Activated CD4-positive, alpha-beta T cell treated with anti-CD3 and anti-CD28 coated beads for 36 hours (primary cell): Measurements from ENCODE around the gene CHTOP. TPM values are rescaled to one million over a fixed set of nuclear protein-coding genes. Genes with fewer than 3 reads are reported as not detected.
A peak's percentile ranks its signal among the peaks of the same experiment; 100 is the strongest.
"Not testable (repeated sequence)": the region's sequence is repeated elsewhere in the genome, so short reads cannot be mapped to it uniquely, and the experiment has no call there.

Experiments used
- ATAC-seq: fragments of 200-7000 bp; cut with Tn5 transposase; one replicate; pipeline ENCODE4 v1.10.0; 2021; ENCODE audit warnings: mild to moderate bottlenecking, moderate library complexity
- CTCF ChIA-PET: fragments of 350-600 bp; sonication (Branson Sonifier 250); formaldehyde crosslinking; loops from one replicate; lab custom pipeline; 2021; ENCODE audit warnings: antibody characterized with exemption; lab: Charles Lee
- POLR2A ChIA-PET: fragments of 350-600 bp; sonication (Branson Sonifier 250); formaldehyde crosslinking; loops from one replicate; lab custom pipeline; 2021; ENCODE audit warnings: antibody characterized with exemption, inconsistent platforms; lab: Charles Lee
- DNase-seq: peaks from one replicate; pipeline ENCODE4 v3.0.0-alpha.2; 2020
- H3K27ac Mint-ChIP-seq: one replicate; pipeline ENCODE4 v1.8.0; 2021; ENCODE audit warnings: mixed read lengths
- H3K27me3 Mint-ChIP-seq: one replicate; pipeline ENCODE4 v1.8.0; 2021; ENCODE audit warnings: mixed read lengths
- H3K36me3 Mint-ChIP-seq: one replicate; pipeline ENCODE4 v1.8.0; 2021; ENCODE audit warnings: low read depth, mixed read lengths
- H3K4me1 Mint-ChIP-seq: one replicate; pipeline ENCODE4 v1.8.0; 2021; ENCODE audit warnings: mixed read lengths
- H3K4me3 Mint-ChIP-seq: one replicate; pipeline ENCODE4 v1.8.0; 2021; ENCODE audit warnings: mild to moderate bottlenecking, moderate library complexity, mixed read lengths
- H3K9me3 Mint-ChIP-seq: one replicate; pipeline ENCODE4 v1.8.0; 2021; ENCODE audit warnings: low read depth, mixed read lengths
- intact Hi-C, 2 experiments: fragments of 100-400 bp; cut with DNase I in 1 of 2; cut with micrococcal nuclease in 1 of 2; formaldehyde crosslinking; loops; one replicate each; pipeline versions ENCODE4 v1.14.2 to v1.15.1; 2022 to 2024; cut with DNase I, micrococcal nuclease
- total RNA-seq, 2 experiments: library from RNA; stranded (reverse); gene quantifications; one replicate each; pipeline ENCODE4 v1.2.3, GENCODE V29; 2021

Gene CHTOP
- total RNA-seq, 2 experiments from 2014 or later, result 85.1 to 91.4 TPM

DNA sequence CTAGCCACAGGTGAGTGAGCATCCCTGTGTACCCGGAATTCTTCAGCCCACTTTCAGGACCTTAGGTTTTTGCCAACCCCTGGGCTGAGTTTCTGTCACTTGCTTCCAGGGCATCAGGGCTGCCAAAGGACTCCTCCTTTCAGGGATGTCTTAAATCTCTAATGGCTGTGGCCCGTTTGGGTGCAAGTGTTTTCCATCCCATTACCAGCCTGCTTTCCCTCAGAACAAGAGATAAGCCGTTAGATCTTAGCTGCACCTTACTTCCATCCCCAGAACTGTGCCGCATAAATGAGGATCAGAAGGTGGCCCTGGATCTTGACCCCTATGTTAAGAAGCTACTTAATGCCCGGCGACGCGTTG is 25.3 kb downstream of the CHTOP start:
- POLR2A ChIA-PET, result interaction anchor here (0.6 to 1.4 kb wide), 8 partner anchors 10 to 1354 kb away, joined by 3 to 9 read pairs (median 4); partner anchors contain the start of genes CHTOP and JTB
- intact Hi-C loops, result loop anchor here (2.0 to 5.0 kb wide), 3 partner anchors 92 to 1612 kb away; partner anchors contain the start of gene S100A2 (in 1 of the 2)
- H3K4me1 Mint-ChIP-seq, result peaks cover 13% of the 10 kb centered on the region

DNA sequence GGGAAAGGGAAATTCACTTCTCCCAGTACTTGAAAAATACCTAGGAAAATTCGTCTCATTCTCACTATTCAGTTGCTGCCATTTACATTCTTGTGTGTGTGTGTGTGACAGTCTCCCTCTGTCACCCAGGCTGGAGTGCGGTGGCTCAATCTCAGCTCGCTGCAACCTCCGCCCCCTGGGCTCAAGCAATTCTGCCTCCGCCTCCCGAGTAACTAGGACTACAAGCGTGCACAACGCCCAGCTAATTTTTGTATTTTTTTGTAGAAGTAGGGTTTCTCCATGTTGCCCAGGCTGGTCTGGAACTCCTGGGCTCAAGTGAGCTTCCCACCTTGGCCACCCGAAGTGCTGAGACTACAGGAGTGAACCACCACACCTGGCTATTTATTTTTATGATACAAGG is 25.8 kb downstream of the CHTOP start:
- ChIA-PET CTCF (interaction anchor here (0.6 to 1.4 kb wide), 5 partner anchors 17 to 149 kb away, joined by 3 to 5 read pairs (median 4); no protein-coding TSS in a partner anchor), POLR2A (interaction anchor here (0.6 to 1.4 kb wide), 8 partner anchors 9 to 331 kb away, joined by 3 to 9 read pairs (median 4); partner anchors contain the start of genes CHTOP, JTB and RPS27)
- Mint-ChIP-seq H3K27me3 (no peaks in the 10 kb centered on the region), H3K4me3 (peak overlapping the region; percentile 95), H3K27ac (peak overlapping the region; percentile 90), H3K4me1 (peaks cover 13% of the 10 kb centered on the region), H3K9me3 (no peaks in the 10 kb centered on the region), H3K36me3 (peaks cover 43% of the 10 kb centered on the region)
- DNase-seq, result no peak
- intact Hi-C loops, result loop anchor here (2.0 to 5.0 kb wide), 3 partner anchors 92 to 1612 kb away; partner anchors contain the start of gene S100A2 (in 1 of the 2)
- no peak for ATAC-seq

More for the DNA sequence above, 25.3 kb downstream of the CHTOP start:
- DNase-seq, result no peak
- H3K4me3 Mint-ChIP-seq, result peak overlapping the region; percentile 95
- H3K27ac Mint-ChIP-seq, result peak overlapping the region; percentile 90
- CTCF ChIA-PET, result interaction anchor here (0.7 to 1.4 kb wide), 5 partner anchors 25 to 312 kb away, joined by 3 to 5 read pairs (median 3); partner anchors contain the start of gene CHTOP
- no peaks in the 10 kb centered on the region for H3K27me3 Mint-ChIP-seq
- no peaks in the 10 kb centered on the region for H3K9me3 Mint-ChIP-seq
- H3K36me3 Mint-ChIP-seq, result peaks cover 40% of the 10 kb centered on the region
- ATAC-seq, result no peak

- H3K4me3 Mint-ChIP-seq, result no peak overlapping the region
- ATAC-seq, result no peak
- no peaks in the 10 kb centered on the region for H3K9me3 Mint-ChIP-seq
- no peaks in the 10 kb centered on the region for H3K27me3 Mint-ChIP-seq
- ChIA-PET CTCF (no interaction called here), POLR2A (interaction anchor here (0.6 kb wide), 1 partner anchor 112 kb away, joined by 3 read pairs; no protein-coding TSS in a partner anchor)
- H3K36me3 Mint-ChIP-seq, result peaks cover 54% of the 10 kb centered on the region
- DNase-seq, result no peak
- peaks cover 13% of the 10 kb centered on the region for H3K4me1 Mint-ChIP-seq
- peak overlapping the region; percentile 29 for H3K27ac Mint-ChIP-seq
- intact Hi-C loops, result no loop called here
Observed at GRCh38 chr1:153661111-153661708, 27.3 kb downstream of the CHTOP start.

GRCh38 chr1:153662269-153662668 is 28.4 kb downstream of the CHTOP start:
- Mint-ChIP-seq H3K27ac (no peak overlapping the region), H3K36me3 (peaks cover 64% of the 10 kb centered on the region), H3K4me1 (peaks cover 15% of the 10 kb centered on the region), H3K27me3 (no peaks in the 10 kb centered on the region), H3K9me3 (no peaks in the 10 kb centered on the region), H3K4me3 (no peak overlapping the region)
- ChIA-PET CTCF (no interaction called here), POLR2A (interaction anchor here (0.6 to 0.7 kb wide), 2 partner anchors 9 to 204 kb away, joined by 3 read pairs; no protein-coding TSS in a partner anchor)
- ATAC-seq, result no peak
- DNase-seq, result no peak
- intact Hi-C loops, result no loop called here

DNA sequence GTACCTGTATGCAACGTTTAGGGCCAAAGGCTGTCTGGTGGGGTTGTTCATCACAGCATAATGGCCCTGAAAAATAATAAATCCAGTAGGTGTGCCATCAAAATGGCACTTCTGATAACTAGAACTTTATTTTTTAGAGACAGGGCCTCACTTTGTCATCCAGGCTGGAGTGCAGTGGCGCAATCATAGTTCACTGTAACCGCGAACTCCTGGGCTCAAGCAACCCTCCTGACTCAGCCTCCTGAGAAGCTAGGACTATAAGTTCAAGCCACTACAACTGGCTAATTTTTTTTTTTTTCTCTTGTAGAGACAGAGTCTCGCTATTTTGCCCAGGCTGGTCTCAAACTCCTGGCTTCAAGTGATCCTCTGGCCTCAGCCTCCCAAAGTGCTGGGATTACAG is 29.3 kb downstream of the CHTOP start:
- ChIA-PET CTCF (no interaction called here), POLR2A (interaction anchor here (0.6 to 0.9 kb wide), 4 partner anchors 13 to 663 kb away, joined by 3 to 8 read pairs (median 5); no protein-coding TSS in a partner anchor)
- H3K36me3 Mint-ChIP-seq, result peaks cover 74% of the 10 kb centered on the region
- H3K27me3 Mint-ChIP-seq, result no peaks in the 10 kb centered on the region
- intact Hi-C loops, result no loop called here
- peak overlapping the region; percentile 47 for H3K27ac Mint-ChIP-seq
- no peak for DNase-seq
- H3K9me3 Mint-ChIP-seq, result no peaks in the 10 kb centered on the region
- ATAC-seq, result no peak
- H3K4me3 Mint-ChIP-seq, result no peak overlapping the region
- peaks cover 22% of the 10 kb centered on the region for H3K4me1 Mint-ChIP-seq

DNA sequence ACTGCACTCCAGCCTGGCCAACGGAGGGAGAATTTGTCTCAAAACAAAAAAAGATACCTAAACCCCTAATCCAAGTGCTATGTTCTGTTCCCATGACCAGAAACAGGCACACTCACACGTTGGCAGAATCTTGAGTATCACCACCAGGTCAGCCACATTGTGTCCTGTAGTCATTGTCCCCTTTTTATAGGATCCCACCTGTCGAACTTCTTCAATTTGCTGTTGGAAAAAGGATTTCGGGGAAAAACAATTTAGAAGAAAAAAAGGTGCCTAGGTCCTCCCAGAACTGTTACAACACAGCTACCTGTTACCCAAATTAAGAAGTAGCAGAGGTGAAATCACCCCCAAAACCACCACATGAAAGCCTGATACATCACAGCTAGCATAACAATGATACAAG is 33.6 kb downstream of the CHTOP start:
- intact Hi-C loops, result no loop called here
- Mint-ChIP-seq H3K27me3 (no peaks in the 10 kb centered on the region), H3K27ac (peak overlapping the region; percentile 84), H3K9me3 (no peaks in the 10 kb centered on the region), H3K4me1 (peaks cover 32% of the 10 kb centered on the region), H3K36me3 (peaks cover 68% of the 10 kb centered on the region), H3K4me3 (no peak overlapping the region)
- ChIA-PET CTCF (interaction anchor here (0.5 to 1.4 kb wide), 7 partner anchors 11 to 320 kb away, joined by 3 to 4 read pairs (median 3); no protein-coding TSS in a partner anchor), POLR2A (interaction anchor here (0.6 to 2.0 kb wide), 4 partner anchors 18 to 332 kb away, joined by 3 to 7 read pairs (median 5); partner anchors contain the start of gene CHTOP)
- DNase-seq (no peak), ATAC-seq (no peak)

DNA sequence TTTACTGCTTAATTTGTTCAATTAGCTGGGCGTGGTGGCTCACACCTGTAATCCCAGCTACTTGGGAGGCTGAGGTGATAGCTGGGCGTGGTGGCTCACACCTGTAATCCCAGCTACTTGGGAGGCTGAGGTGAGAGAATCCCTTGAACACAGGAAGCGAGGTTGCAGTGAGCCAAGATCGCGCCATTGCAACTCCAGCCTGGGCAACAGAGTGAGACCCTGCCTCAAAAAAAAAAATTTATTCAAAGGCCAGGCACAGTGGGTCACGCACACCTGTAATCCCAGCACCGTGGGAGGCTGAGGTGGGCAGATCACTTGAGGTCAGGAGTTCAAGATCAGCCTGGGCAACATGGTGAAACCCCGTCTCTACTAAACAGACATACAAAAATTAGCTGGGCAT is 34.8 kb downstream of the CHTOP start:
- DNase-seq, H3K4me3 Mint-ChIP-seq, ATAC-seq, H3K27me3 Mint-ChIP-seq, H3K27ac Mint-ChIP-seq, H3K9me3 Mint-ChIP-seq, CTCF ChIA-PET, intact Hi-C loops: not testable (repeated sequence)
- Mint-ChIP-seq H3K36me3 (peaks cover 59% of the 10 kb centered on the region), H3K4me1 (peaks cover 34% of the 10 kb centered on the region)
- POLR2A ChIA-PET, result interaction anchor here (0.6 to 1.5 kb wide), 2 partner anchors 10 to 30 kb away, joined by 3 to 4 read pairs; partner anchors contain the start of gene SNAPIN

DNA sequence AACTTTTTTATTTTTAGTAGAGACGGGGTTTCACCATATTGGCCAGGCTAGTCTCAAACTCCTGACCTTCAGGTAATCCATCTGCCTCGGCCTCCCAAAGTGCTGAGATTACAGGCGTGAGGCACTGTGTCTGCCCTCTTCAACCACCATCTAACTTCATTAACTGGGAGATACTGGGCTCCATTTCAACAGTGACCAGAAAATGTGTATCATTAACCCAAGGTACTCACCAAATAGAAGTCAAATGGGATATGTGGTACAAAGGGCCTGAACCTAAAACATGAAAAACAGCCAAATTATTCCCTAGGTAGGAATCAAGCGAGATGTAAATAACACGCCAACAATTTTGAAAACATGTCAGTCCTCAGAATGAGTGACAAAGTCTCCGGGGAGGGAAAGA is 35.7 kb downstream of the CHTOP start:
- Mint-ChIP-seq H3K9me3 (no peaks in the 10 kb centered on the region), H3K4me3 (no peak overlapping the region), H3K36me3 (peaks cover 53% of the 10 kb centered on the region), H3K4me1 (peaks cover 34% of the 10 kb centered on the region), H3K27me3 (no peaks in the 10 kb centered on the region), H3K27ac (no peak overlapping the region)
- ATAC-seq, result no peak
- ChIA-PET CTCF (no interaction called here), POLR2A (interaction anchor here (0.7 to 1.5 kb wide), 2 partner anchors 10 to 321 kb away, joined by 4 to 5 read pairs; partner anchors contain the start of gene SNAPIN)
- intact Hi-C loops, result loop anchor here (2.0 to 10.0 kb wide), 9 partner anchors 97 to 655 kb away; partner anchors contain the start of genes ATP8B2 (in 1 of the 2), DENND4B (in 1 of the 2) and SLC27A3 (in 1 of the 2)
- DNase-seq, result no peak

DNA sequence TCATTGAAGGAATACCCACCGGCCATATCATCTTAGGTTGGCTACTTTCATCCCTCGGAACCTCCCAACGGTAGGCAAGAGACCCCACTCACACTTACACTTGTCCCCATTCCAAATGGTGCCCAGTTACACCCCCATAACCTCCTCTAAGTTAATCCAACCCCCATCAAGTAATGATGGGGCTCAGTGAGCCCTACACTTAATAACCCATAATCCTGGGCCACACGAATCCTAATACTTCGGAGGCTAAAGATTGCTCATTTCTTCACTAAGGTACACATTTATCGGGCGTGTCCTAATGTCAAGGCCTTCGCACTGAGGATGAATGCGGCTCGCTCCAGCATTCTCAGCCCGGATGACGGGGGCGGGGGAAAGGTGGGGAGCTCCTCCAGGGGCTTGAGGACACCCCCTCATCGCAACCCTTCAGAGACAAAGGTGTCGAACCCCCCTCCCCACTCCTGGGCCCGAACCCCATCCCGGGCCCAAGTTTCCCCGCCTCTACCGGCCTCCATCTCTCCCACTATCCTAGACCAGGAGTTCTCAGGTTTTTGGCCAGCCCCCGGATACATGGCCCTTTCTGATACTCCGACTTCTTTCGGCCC is 36.5 kb downstream of the CHTOP start:
- DNase-seq (peak; percentile 51), ATAC-seq (peak; percentile 1)
- intact Hi-C loops, result loop anchor here (2.0 to 10.0 kb wide), 9 partner anchors 98 to 654 kb away; partner anchors contain the start of genes ATP8B2 (in 1 of the 2), DENND4B (in 1 of the 2) and SLC27A3 (in 1 of the 2)
- Mint-ChIP-seq H3K4me1 (peaks cover 34% of the 10 kb centered on the region), H3K4me3 (no peak overlapping the region), H3K27ac (no peak overlapping the region), H3K36me3 (peaks cover 45% of the 10 kb centered on the region), H3K9me3 (no peaks in the 10 kb centered on the region), H3K27me3 (no peaks in the 10 kb centered on the region)
- ChIA-PET POLR2A (interaction anchor here (0.6 to 1.5 kb wide), 2 partner anchors 37 to 353 kb away, joined by 4 to 13 read pairs; partner anchors contain the start of gene CHTOP), CTCF (no interaction called here)

GRCh38 chr1:153670859-153671627 is 37.2 kb downstream of the CHTOP start, which contains the start of gene ILF2:
Gene ILF2 (minus strand): TSS chr1:153670993. CDS start chr1:153670922, 71 bp downstream.
- H3K36me3 Mint-ChIP-seq, result peaks cover 43% of the 10 kb centered on the region
- H3K27ac Mint-ChIP-seq, result no peak within 1 kb of the TSS
- CTCF ChIA-PET, result interaction anchor here (1.0 to 2.0 kb wide), 10 partner anchors 27 to 276 kb away, joined by 3 to 8 read pairs (median 4); partner anchors contain the start of genes CHTOP, DENND4B and S100A13
- H3K27me3 Mint-ChIP-seq, result no peaks in the 10 kb centered on the region
- DNase-seq (peak; percentile 99), ATAC-seq (peak; percentile 92)
- H3K4me3 Mint-ChIP-seq, result no peak within 1 kb of the TSS
- no peaks in the 10 kb centered on the region for H3K9me3 Mint-ChIP-seq
- peaks cover 34% of the 10 kb centered on the region for H3K4me1 Mint-ChIP-seq
- intact Hi-C loops, result loop anchor here (1.0 to 10.0 kb wide), 22 partner anchors 13 to 654 kb away; partner anchors contain the start of genes CHTOP (in 2 of the 2), RPS27 (in 2 of the 2), SNAPIN (in 2 of the 2) and ATP8B2 (in 1 of the 2)
- POLR2A ChIA-PET, result interaction anchor here (0.6 to 1.5 kb wide), 4 partner anchors 9 to 320 kb away, joined by 3 to 13 read pairs (median 4); partner anchors contain the start of gene CHTOP
